HepG2 (cell line): Measurements from ENCODE around the gene FBXO48. TPM values are rescaled to one million over a fixed set of nuclear protein-coding genes. Genes with fewer than 3 reads are reported as not detected.
A peak's percentile ranks its signal among the peaks of the same experiment; 100 is the strongest.

ENCODE experiments used
- CHCHD3 ChIP-seq: sonication (generic); formaldehyde crosslinking; IDR thresholded peaks from 2 replicates; pipeline ENCODE4 v1.8.0; 2022; ENCODE audit warnings: mild to moderate bottlenecking, missing genetic modification reagents, moderate library complexity
- HNRNPLL ChIP-seq: fragments of 200-400 bp; formaldehyde crosslinking; IDR thresholded peaks from 2 replicates; pipeline ENCODE4 v1.6.1; 2017; ENCODE audit warnings: mild to moderate bottlenecking, low read depth, low read length; ENCODE audit not compliant: poor library complexity, severe bottlenecking
- MEF2D ChIP-seq: sonication (generic); formaldehyde crosslinking; IDR thresholded peaks from 2 replicates; pipeline ENCODE4 v1.5.1; 2020; ENCODE audit warnings: mild to moderate bottlenecking, missing genetic modification reagents
- NR2F2 ChIP-seq: IDR thresholded peaks from 2 replicates; pipeline ENCODE4 v1.6.1; 2012; ENCODE audit warnings: low read depth, inconsistent platforms, borderline replicate concordance
- ZFP82 ChIP-seq: sonication (generic); formaldehyde crosslinking; IDR thresholded peaks from 2 replicates; pipeline ENCODE4 v1.5.1; 2020; ENCODE audit warnings: mild to moderate bottlenecking, missing genetic modification reagents, borderline replicate concordance
- ZMYM4 ChIP-seq: sonication (generic); formaldehyde crosslinking; IDR thresholded peaks from 2 replicates; pipeline ENCODE4 v1.8.1; 2023; ENCODE audit warnings: mild to moderate bottlenecking, missing genetic modification reagents
- ZNF205 ChIP-seq: IDR thresholded peaks from 2 replicates; pipeline ENCODE4 v1.6.1; 2018; ENCODE audit warnings: missing biosample characterization, missing genetic modification reagents
- ZNF282 ChIP-seq: fragments of 450-650 bp; IDR thresholded peaks from 2 replicates; pipeline ENCODE4 v1.6.1; 2018; ENCODE audit not compliant: partially characterized antibody
- ZNF343 ChIP-seq: sonication (generic); formaldehyde crosslinking; IDR thresholded peaks from 2 replicates; pipeline ENCODE4 v1.4.0; 2020; ENCODE audit warnings: mild to moderate bottlenecking, missing genetic modification reagents
- ZNF703 ChIP-seq: sonication (generic); formaldehyde crosslinking; IDR thresholded peaks from 2 replicates; pipeline ENCODE4 v1.5.1; 2020; ENCODE audit warnings: missing genetic modification reagents, mild to moderate bottlenecking, moderate library complexity, borderline replicate concordance
- polyA plus RNA-seq, 8 experiments: library from polyadenylated mRNA; depleted of rRNA in 3 of 8; stranded (reverse) in 7 of 8; unstranded in 1 of 8; fragments of >200 nt; fragmentation: Illumina TruSeq in 4 of 8; extraction: Trizol in 4 of 8; gene quantifications; 2 replicates each; pipeline versions ENCODE4 v1.2.1 to v1.2.3, GENCODE V29; 2011 to 2016; ENCODE audit warnings: low read depth in 4 of 8, missing spikeins in 1 of 8, mixed read lengths in 1 of 8; ENCODE audit not compliant: insufficient read depth in 1 of 8
- total RNA-seq, 5 experiments: library from RNA; depleted of rRNA; stranded (reverse); fragments of >200 nt; fragmentation: Illumina TruSeq; extraction: Trizol; gene quantifications; 2 replicates each; pipeline ENCODE4 v1.2.3, GENCODE V29; 2016; ENCODE audit warnings: low read depth in 1 of 5
- TF ChIP-seq, protein P1 (sequence below): sonication (generic); formaldehyde crosslinking; IDR thresholded peaks from 2 replicates; pipeline ENCODE4 v1.5.0; 2020; ENCODE audit warnings: missing genetic modification reagents
- TF ChIP-seq, protein P2 (sequence below): sonication (generic); formaldehyde crosslinking; IDR thresholded peaks from 2 replicates; pipeline ENCODE4 v1.9.0; 2021; ENCODE audit warnings: missing genetic modification reagents, borderline replicate concordance
- TF ChIP-seq, protein P3 (sequence below): sonication (generic); formaldehyde crosslinking; IDR thresholded peaks from 2 replicates; pipeline ENCODE4 v1.5.1; 2020; ENCODE audit warnings: mild to moderate bottlenecking, missing genetic modification reagents
- TF ChIP-seq, protein P4 (sequence below): sonication (generic); formaldehyde crosslinking; IDR thresholded peaks from 2 replicates; pipeline ENCODE4 v1.4.0; 2020; ENCODE audit warnings: missing genetic modification reagents
- TF ChIP-seq, protein P5 (sequence below): sonication (generic); formaldehyde crosslinking; IDR thresholded peaks from 2 replicates; pipeline ENCODE4 v1.4.0; 2020; ENCODE audit warnings: missing genetic modification reagents
- TF ChIP-seq, protein P6 (sequence below): sonication (generic); formaldehyde crosslinking; IDR thresholded peaks from 2 replicates; pipeline ENCODE4 v1.8.1; 2023; ENCODE audit warnings: missing genetic modification reagents, inconsistent platforms, borderline replicate concordance
- TF ChIP-seq, protein P7 (sequence below): sonication (generic); formaldehyde crosslinking; IDR thresholded peaks from 2 replicates; pipeline ENCODE4 v1.4.0; 2020; ENCODE audit warnings: missing genetic modification reagents

Gene FBXO48
- total and polyA plus RNA-seq, 2 of the 13 experiments (the other 11 are each of a cell fraction or from before 2014, with no cell fraction given): 0.42 to 1.1 TPM

DNA sequence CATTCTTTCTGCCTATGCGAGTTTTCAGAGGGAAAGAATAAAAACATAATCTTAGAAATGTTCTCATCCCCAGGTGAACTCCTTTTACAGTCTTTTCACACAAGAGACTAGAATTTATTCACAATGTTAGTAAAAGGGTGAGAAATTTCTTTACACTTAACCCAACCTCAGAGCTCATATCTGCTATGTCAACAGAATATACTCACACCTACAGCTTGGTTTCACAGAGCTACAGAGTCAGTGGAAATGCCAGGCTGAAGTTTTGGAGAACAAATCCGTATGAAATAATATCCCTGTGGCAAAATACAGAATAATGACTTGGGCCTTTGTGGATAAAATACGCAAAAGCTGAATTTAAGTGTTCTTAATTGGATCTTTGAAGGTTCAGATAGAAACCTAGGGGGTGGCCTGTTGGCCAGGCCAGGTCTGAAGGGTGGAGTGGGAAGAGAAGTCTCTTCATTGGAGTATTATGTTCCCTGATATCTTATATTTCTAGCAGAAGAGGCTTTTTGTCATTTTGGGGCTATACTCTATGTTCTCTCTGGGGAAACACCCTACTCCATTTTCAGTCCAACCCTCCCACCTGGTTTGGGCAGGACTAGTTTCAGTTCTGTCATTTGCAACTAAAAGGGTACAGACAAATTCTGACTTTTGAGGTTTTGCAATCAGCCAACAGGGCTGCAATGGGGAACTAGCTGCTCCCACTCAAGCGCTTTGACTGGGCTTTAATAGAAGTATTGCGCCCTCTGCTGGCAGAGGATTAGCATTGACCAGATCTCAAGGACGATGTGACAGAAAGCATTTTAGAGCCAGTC, 25.7 kb downstream of the FBXO48 start (continued):
- TF ChIP-seq, protein P1, sequence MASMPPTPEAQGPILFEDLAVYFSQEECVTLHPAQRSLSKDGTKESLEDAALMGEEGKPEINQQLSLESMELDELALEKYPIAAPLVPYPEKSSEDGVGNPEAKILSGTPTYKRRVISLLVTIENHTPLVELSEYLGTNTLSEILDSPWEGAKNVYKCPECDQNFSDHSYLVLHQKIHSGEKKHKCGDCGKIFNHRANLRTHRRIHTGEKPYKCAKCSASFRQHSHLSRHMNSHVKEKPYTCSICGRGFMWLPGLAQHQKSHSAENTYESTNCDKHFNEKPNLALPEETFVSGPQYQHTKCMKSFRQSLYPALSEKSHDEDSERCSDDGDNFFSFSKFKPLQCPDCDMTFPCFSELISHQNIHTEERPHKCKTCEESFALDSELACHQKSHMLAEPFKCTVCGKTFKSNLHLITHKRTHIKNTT (CRISPR knock-in tag): no peak
- TF ChIP-seq ZNF282 (no peak), ZNF703 (CRISPR knock-in tag) (no peak), ZNF205 (CRISPR knock-in tag) (no peak; the same call in 1 of the 2 replicates), ZMYM4 (0 out of 2 replicates have a peak, but pooled peaks have one; percentile 27), HNRNPLL (no peak), NR2F2 (no peak), ZFP82 (CRISPR knock-in tag) (no peak), MEF2D (no peak), CHCHD3 (CRISPR knock-in tag) (no peak), ZNF343 (CRISPR knock-in tag) (no peak)
- TF ChIP-seq, protein P2, sequence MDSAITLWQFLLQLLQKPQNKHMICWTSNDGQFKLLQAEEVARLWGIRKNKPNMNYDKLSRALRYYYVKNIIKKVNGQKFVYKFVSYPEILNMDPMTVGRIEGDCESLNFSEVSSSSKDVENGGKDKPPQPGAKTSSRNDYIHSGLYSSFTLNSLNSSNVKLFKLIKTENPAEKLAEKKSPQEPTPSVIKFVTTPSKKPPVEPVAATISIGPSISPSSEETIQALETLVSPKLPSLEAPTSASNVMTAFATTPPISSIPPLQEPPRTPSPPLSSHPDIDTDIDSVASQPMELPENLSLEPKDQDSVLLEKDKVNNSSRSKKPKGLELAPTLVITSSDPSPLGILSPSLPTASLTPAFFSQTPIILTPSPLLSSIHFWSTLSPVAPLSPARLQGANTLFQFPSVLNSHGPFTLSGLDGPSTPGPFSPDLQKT: no peak
- TF ChIP-seq, protein P3, sequence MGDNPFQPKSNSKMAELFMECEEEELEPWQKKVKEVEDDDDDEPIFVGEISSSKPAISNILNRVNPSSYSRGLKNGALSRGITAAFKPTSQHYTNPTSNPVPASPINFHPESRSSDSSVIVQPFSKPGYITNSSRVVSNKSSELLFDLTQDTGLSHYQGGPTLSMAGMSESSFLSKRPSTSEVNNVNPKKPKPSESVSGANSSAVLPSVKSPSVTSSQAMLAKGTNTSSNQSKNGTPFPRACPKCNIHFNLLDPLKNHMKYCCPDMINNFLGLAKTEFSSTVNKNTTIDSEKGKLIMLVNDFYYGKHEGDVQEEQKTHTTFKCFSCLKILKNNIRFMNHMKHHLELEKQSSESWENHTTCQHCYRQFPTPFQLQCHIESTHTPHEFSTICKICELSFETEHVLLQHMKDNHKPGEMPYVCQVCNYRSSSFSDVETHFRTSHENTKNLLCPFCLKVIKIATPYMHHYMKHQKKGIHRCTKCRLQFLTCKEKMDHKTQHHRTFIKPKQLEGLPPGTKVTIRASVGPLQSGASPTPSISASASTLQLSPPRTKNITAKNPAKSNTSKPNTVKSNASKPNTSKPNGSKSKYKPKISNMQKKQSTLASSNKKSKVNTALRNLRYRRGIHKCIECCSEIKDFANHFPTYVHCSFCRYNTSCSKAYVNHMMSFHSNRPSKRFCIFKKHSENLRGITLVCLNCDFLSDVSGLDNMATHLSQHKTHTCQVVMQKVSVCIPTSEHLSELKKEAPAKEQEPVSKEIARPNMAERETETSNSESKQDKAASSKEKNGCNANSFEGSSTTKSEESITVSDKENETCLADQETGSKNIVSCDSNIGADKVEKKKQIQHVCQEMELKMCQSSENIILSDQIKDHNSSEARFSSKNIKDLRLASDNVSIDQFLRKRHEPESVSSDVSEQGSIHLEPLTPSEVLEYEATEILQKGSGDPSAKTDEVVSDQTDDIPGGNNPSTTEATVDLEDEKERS (CRISPR knock-in tag): no peak
- TF ChIP-seq, protein P4, sequence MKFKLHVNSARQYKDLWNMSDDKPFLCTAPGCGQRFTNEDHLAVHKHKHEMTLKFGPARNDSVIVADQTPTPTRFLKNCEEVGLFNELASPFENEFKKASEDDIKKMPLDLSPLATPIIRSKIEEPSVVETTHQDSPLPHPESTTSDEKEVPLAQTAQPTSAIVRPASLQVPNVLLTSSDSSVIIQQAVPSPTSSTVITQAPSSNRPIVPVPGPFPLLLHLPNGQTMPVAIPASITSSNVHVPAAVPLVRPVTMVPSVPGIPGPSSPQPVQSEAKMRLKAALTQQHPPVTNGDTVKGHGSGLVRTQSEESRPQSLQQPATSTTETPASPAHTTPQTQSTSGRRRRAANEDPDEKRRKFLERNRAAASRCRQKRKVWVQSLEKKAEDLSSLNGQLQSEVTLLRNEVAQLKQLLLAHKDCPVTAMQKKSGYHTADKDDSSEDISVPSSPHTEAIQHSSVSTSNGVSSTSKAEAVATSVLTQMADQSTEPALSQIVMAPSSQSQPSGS (CRISPR knock-in tag): peak; percentile 53; the same call in 1 of the 2 replicates
- TF ChIP-seq, protein P5, sequence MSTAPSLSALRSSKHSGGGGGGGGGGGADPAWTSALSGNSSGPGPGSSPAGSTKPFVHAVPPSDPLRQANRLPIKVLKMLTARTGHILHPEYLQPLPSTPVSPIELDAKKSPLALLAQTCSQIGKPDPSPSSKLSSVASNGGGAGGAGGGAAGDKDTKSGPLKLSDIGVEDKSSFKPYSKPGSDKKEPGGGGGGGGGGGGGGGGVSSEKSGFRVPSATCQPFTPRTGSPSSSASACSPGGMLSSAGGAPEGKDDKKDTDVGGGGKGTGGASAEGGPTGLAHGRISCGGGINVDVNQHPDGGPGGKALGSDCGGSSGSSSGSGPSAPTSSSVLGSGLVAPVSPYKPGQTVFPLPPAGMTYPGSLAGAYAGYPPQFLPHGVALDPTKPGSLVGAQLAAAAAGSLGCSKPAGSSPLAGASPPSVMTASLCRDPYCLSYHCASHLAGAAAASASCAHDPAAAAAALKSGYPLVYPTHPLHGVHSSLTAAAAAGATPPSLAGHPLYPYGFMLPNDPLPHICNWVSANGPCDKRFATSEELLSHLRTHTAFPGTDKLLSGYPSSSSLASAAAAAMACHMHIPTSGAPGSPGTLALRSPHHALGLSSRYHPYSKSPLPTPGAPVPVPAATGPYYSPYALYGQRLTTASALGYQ: no peak
- TF ChIP-seq, protein P6, sequence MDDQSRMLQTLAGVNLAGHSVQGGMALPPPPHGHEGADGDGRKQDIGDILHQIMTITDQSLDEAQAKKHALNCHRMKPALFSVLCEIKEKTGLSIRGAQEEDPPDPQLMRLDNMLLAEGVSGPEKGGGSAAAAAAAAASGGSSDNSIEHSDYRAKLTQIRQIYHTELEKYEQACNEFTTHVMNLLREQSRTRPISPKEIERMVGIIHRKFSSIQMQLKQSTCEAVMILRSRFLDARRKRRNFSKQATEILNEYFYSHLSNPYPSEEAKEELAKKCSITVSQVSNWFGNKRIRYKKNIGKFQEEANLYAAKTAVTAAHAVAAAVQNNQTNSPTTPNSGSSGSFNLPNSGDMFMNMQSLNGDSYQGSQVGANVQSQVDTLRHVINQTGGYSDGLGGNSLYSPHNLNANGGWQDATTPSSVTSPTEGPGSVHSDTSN (CRISPR knock-in tag): no peak
- TF ChIP-seq, protein P7, sequence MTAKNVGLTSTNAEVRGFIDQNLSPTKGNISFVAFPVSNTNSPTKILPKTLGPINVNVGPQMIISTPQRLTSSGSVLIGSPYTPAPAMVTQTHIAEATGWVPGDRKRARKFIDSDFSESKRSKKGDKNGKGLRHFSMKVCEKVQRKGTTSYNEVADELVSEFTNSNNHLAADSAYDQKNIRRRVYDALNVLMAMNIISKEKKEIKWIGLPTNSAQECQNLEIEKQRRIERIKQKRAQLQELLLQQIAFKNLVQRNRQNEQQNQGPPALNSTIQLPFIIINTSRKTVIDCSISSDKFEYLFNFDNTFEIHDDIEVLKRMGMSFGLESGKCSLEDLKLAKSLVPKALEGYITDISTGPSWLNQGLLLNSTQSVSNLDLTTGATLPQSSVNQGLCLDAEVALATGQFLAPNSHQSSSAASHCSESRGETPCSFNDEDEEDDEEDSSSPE (CRISPR knock-in tag): no peak
